Natural killer cell (primary cell): Measurements from ENCODE around the gene ZCCHC10. TPM values are rescaled to one million over a fixed set of nuclear protein-coding genes. Genes with fewer than 3 reads are reported as not detected.

Experiments
- ATAC-seq, 3 donors: fragments of 150-1000 bp in 2 of 3; fragments of 200-7000 bp in 1 of 3; cut with Tn5 transposase; 1 replicate in 1 of 3; 2 replicates in 2 of 3; pipeline ENCODE4 v1.10.0; 2021; ENCODE audit warnings: mild to moderate bottlenecking in 2 of 3, moderate library complexity in 2 of 3
- DNase-seq, 2 donors: peaks; one replicate each; pipeline versions ENCODE4 v3.0.0 to v3.0.0-alpha.2; 2013 to 2021; ENCODE audit warnings: mixed read lengths in 1 of 2
- H3K27ac ChIP-seq: one replicate; pipeline ENCODE4 v1.5.1; 2013; ENCODE audit warnings: mild to moderate bottlenecking, low read length
- H3K27me3 ChIP-seq: one replicate; pipeline ENCODE4 v1.6.1; 2013; ENCODE audit warnings: low read length; ENCODE audit not compliant: control insufficient read depth, insufficient read depth
- H3K36me3 ChIP-seq: one replicate; pipeline ENCODE4 v1.6.1; 2013; ENCODE audit warnings: low read length; ENCODE audit not compliant: control insufficient read depth, insufficient read depth
- H3K4me1 ChIP-seq: one replicate; pipeline ENCODE4 v1.6.1; 2013; ENCODE audit warnings: low read length; ENCODE audit not compliant: control insufficient read depth, insufficient read depth
- H3K4me3 ChIP-seq: one replicate; pipeline ENCODE4 v1.5.1; 2013; ENCODE audit warnings: low read length
- H3K9me3 ChIP-seq: one replicate; pipeline ENCODE4 v1.6.1; 2013; ENCODE audit warnings: low read length; ENCODE audit not compliant: control insufficient read depth, insufficient read depth
- H3K27ac Mint-ChIP-seq, 2 donors: one replicate each; pipeline ENCODE4 v1.8.0; 2022; ENCODE audit warnings: mild to moderate bottlenecking in 2 of 2, mixed read lengths in 2 of 2, moderate library complexity in 1 of 2
- H3K27me3 Mint-ChIP-seq, 2 donors: one replicate each; pipeline ENCODE4 v1.8.0; 2022; ENCODE audit warnings: low read depth in 2 of 2, mixed read lengths in 2 of 2
- H3K36me3 Mint-ChIP-seq: one replicate; pipeline ENCODE4 v1.8.0; 2022; ENCODE audit warnings: mixed read lengths
- H3K4me1 Mint-ChIP-seq, 2 donors: one replicate each; pipeline ENCODE4 v1.8.0; 2022; ENCODE audit warnings: mixed read lengths in 2 of 2
- H3K4me3 Mint-ChIP-seq: one replicate; pipeline ENCODE4 v1.8.0; 2022; ENCODE audit warnings: mild to moderate bottlenecking, moderate library complexity, mixed read lengths
- H3K9me3 Mint-ChIP-seq, 2 donors: one replicate each; pipeline ENCODE4 v1.8.0; 2022; ENCODE audit warnings: mixed read lengths in 2 of 2
- CTCF ChIP-seq: fragments of 200-600 bp; IDR thresholded peaks from one replicate; pipeline ENCODE4 v1.8.0; 2022; ENCODE audit warnings: antibody characterized with exemption
- WGBS: methylation state at CpG from one replicate; pipeline ENCODE4 v1.1.7; 2013; ENCODE audit warnings: missing lambda C conversion rate; ENCODE audit not compliant: insufficient coverage; 5-methylcytosine and 5-hydroxymethylcytosine counted together
- intact Hi-C: fragments of 100-400 bp; cut with micrococcal nuclease; formaldehyde crosslinking; loops from one replicate; pipeline ENCODE4 v1.14.2; 2022
- total RNA-seq, 4 donors: library from RNA; stranded (reverse); fragments of 120-200 nt in 1 of 4; gene quantifications; one replicate each; pipeline versions ENCODE4 v1.2.3 to v1.2.4, GENCODE V29; 2013 to 2022

Gene ZCCHC10
- total RNA-seq, 3 donors from 2014 or later (not counting 1 experiment from before 2014, with no cell fraction given): 18.4 to 20.5 (median 20.4) TPM

DNA sequence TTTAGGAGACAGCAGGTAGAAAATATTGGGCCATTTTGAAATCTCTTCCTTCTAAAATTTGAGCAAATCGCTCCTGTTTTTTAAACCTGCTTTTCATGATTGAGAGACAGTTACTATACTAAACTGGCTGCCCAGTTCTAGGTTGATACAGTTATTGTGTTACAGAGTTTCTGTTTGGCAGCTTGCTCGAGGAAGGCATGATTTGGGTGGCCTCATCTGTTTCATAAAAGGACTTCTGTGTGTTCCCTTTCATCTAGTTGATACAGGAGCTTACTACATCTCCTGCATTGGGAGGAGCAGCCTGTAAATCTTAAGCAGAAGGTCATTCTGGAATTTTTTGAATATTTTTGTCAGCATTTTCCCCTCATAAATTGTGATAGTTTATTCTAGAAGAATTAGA lies 39.7 kb upstream of the ZCCHC10 start:
- DNase-seq: no peak
- H3K4me1 Mint-ChIP-seq: peaks cover 33 to 42% of the 10 kb centered on the region in 2 donors
- H3K27me3 ChIP-seq: no peaks in the 10 kb centered on the region
- H3K36me3 ChIP-seq: peaks cover 39% of the 10 kb centered on the region
- no peaks in the 10 kb centered on the region for H3K9me3 Mint-ChIP-seq
- no peak for ATAC-seq
- intact Hi-C loops: no loop called here
- H3K27ac ChIP-seq: no peak overlapping the region
- peaks cover 4% of the 10 kb centered on the region for H3K4me1 ChIP-seq
- TF ChIP-seq CTCF: no peak
- WGBS: 93% methylated on average over 2 of the region's 2 CpGs
- H3K4me3 ChIP-seq: no peak overlapping the region
- no peaks in the 10 kb centered on the region for H3K9me3 ChIP-seq
- H3K4me3 Mint-ChIP-seq: no peak overlapping the region
- no peaks in the 10 kb centered on the region for H3K36me3 Mint-ChIP-seq
- H3K27ac Mint-ChIP-seq: peak overlapping the region; percentile 13 to 28
- no peaks in the 10 kb centered on the region for H3K27me3 Mint-ChIP-seq

GRCh38 chr5:133065471-133065870 lies 39.1 kb upstream of the ZCCHC10 start:
- Histone ChIP-seq H3K27ac (no peak overlapping the region), H3K9me3 (no peaks in the 10 kb centered on the region), H3K36me3 (peaks cover 36% of the 10 kb centered on the region), H3K4me1 (peaks cover 4% of the 10 kb centered on the region), H3K4me3 (no peak overlapping the region), H3K27me3 (no peaks in the 10 kb centered on the region)
- no peak for ATAC-seq
- no peaks in the 10 kb centered on the region for H3K9me3 Mint-ChIP-seq
- WGBS: 82% methylated on average over 1 of the region's 1 CpG
- peaks cover 33 to 42% of the 10 kb centered on the region in 2 donors for H3K4me1 Mint-ChIP-seq
- H3K27ac Mint-ChIP-seq: peak overlapping the region; percentile 13 to 28
- no peak for DNase-seq
- no peaks in the 10 kb centered on the region for H3K27me3 Mint-ChIP-seq
- intact Hi-C loops: no loop called here
- H3K4me3 Mint-ChIP-seq: no peak overlapping the region
- TF ChIP-seq CTCF: no peak
- H3K36me3 Mint-ChIP-seq: no peaks in the 10 kb centered on the region

- no peaks in the 10 kb centered on the region for H3K27me3 ChIP-seq
- Mint-ChIP-seq H3K9me3 (no peaks in the 10 kb centered on the region), H3K4me3 (no peak overlapping the region), H3K27ac (peak overlapping the region in 1 of 2 donors; percentile 28), H3K36me3 (no peaks in the 10 kb centered on the region), H3K27me3 (no peaks in the 10 kb centered on the region), H3K4me1 (peaks cover 33 to 40% of the 10 kb centered on the region in 2 donors)
- intact Hi-C loops: no loop called here
- no peak for DNase-seq
- H3K4me3 ChIP-seq: no peak overlapping the region
- peaks cover 4% of the 10 kb centered on the region for H3K4me1 ChIP-seq
- no peak overlapping the region for H3K27ac ChIP-seq
- no peak for ATAC-seq
- H3K9me3 ChIP-seq: no peaks in the 10 kb centered on the region
- peaks cover 21% of the 10 kb centered on the region for H3K36me3 ChIP-seq
- WGBS: 84% methylated on average over 10 of the region's 10 CpGs
- TF ChIP-seq CTCF: no peak
These were observed 37.6 kb upstream of the ZCCHC10 start for GRCh38 chr5:133063965-133064364.

GRCh38 chr5:133062276-133062675 lies 35.9 kb upstream of the ZCCHC10 start:
- Histone ChIP-seq H3K27ac (no peak overlapping the region), H3K27me3 (no peaks in the 10 kb centered on the region), H3K4me1 (peaks cover 10% of the 10 kb centered on the region), H3K36me3 (peaks cover 12% of the 10 kb centered on the region), H3K9me3 (no peaks in the 10 kb centered on the region), H3K4me3 (no peak overlapping the region)
- Mint-ChIP-seq H3K4me3 (no peak overlapping the region), H3K27me3 (no peaks in the 10 kb centered on the region), H3K9me3 (no peaks in the 10 kb centered on the region), H3K27ac (peak overlapping the region; percentile 10 to 61), H3K36me3 (no peaks in the 10 kb centered on the region), H3K4me1 (peaks cover 31 to 34% of the 10 kb centered on the region in 2 donors)
- 47% methylated on average over 1 of the region's 1 CpG for whole genome bisulfite sequencing
- ATAC-seq: no peak
- no peak for TF ChIP-seq CTCF
- DNase-seq: no peak
- intact Hi-C loops: no loop called here
